SK-N-SH (cell line): Measurements from ENCODE around the gene ANKMY2. TPM values are rescaled to one million over a fixed set of nuclear protein-coding genes. Genes with fewer than 3 reads are reported as not detected.

Experiments used
- CTCF ChIA-PET: fragments of 300-600, 350-600 bp; formaldehyde crosslinking; extraction: SDS; loops from one replicate; lab custom pipeline; 2021; lab: Yijun Ruan, JAX
- POLR2A ChIA-PET: fragments of 350-600 bp; sonication (Branson Sonifier 250); formaldehyde crosslinking; extraction: SDS; loops from one replicate; lab custom pipeline; 2020; ENCODE audit warnings: antibody characterized with exemption, inconsistent platforms; lab: Yijun Ruan, JAX
- DNase-seq: peaks from one replicate; pipeline ENCODE4 v3.0.0; 2012
- H2AFZ ChIP-seq: fragments of 200-600 bp; sonication (generic); 2 replicates; pipeline ENCODE4 v1.8.1; 2016; ENCODE audit warnings: antibody characterized with exemption, mild to moderate bottlenecking, low read depth
- H3F3A ChIP-seq: fragments of 200-600 bp; sonication (generic); replicated peaks from 2 replicates; pipeline ENCODE3; 2016; ENCODE audit warnings: antibody characterized with exemption, mild to moderate bottlenecking; ENCODE audit not compliant: insufficient read depth
- H3K27ac ChIP-seq, 2 experiments: fragments of 200-500 bp in 1 of 2; fragments of 200-600 bp in 1 of 2; sonication (Bioruptor generic) in 1 of 2; sonication (generic), shearing (Covaris generic) in 1 of 2; 2 replicates each; pipeline versions ENCODE4 v1.5.1 to v1.6.1; 2014 to 2016; ENCODE audit warnings: low read depth in 2 of 2, inconsistent platforms in 1 of 2, low read length in 1 of 2, mild to moderate bottlenecking in 1 of 2, mixed read lengths in 1 of 2
- H3K27me3 ChIP-seq: fragments of 200-600 bp; sonication (generic), shearing (Covaris generic); 2 replicates; pipeline ENCODE4 v1.6.1; 2016; ENCODE audit warnings: mixed run types; ENCODE audit not compliant: insufficient read depth
- H3K36me3 ChIP-seq, 2 experiments: fragments of 200-500 bp in 1 of 2; fragments of 200-600 bp in 1 of 2; sonication (Bioruptor generic) in 1 of 2; sonication (generic) in 1 of 2; replicated peaks in 1 of 2; 2 replicates each; pipeline versions ENCODE3 to v1.5.1; 2014 to 2016; ENCODE audit warnings: low read length in 1 of 2, mild to moderate bottlenecking in 1 of 2; ENCODE audit not compliant: insufficient read depth in 2 of 2, control insufficient read depth in 1 of 2
- H3K4me1 ChIP-seq, 2 experiments: fragments of 200-500 bp in 1 of 2; fragments of 200-600 bp in 1 of 2; sonication (Bioruptor generic) in 1 of 2; sonication (generic), shearing (Covaris generic) in 1 of 2; 2 replicates each; pipeline versions ENCODE4 v1.5.1 to v1.6.1; 2014 to 2016; ENCODE audit warnings: low read depth in 1 of 2, low read length in 1 of 2, mixed run types in 1 of 2; ENCODE audit not compliant: insufficient read depth in 2 of 2, control insufficient read depth in 1 of 2
- H3K4me2 ChIP-seq: fragments of 200-600 bp; sonication (generic), shearing (Covaris generic); 2 replicates; pipeline ENCODE4 v1.6.1; 2017; ENCODE audit warnings: mixed run types
- H3K4me3 ChIP-seq, 2 experiments: fragments of 200-500 bp in 1 of 2; fragments of 200-600 bp in 1 of 2; sonication (Bioruptor generic) in 1 of 2; sonication (generic), shearing (Covaris generic) in 1 of 2; 2 replicates each; pipeline versions ENCODE4 v1.5.1 to v1.8.1; 2014 to 2016; ENCODE audit warnings: low read depth in 2 of 2, inconsistent platforms in 1 of 2, low read length in 1 of 2, mild to moderate bottlenecking in 1 of 2, mixed read lengths in 1 of 2, moderate library complexity in 1 of 2
- H3K79me2 ChIP-seq: fragments of 200-600 bp; sonication (generic); 2 replicates; pipeline ENCODE4 v1.8.1; 2017; ENCODE audit warnings: mild to moderate bottlenecking; ENCODE audit not compliant: insufficient read depth
- H3K9ac ChIP-seq: fragments of 200-600 bp; sonication (generic); 2 replicates; pipeline ENCODE4 v1.6.1; 2017; ENCODE audit warnings: mixed run types
- H3K9me2 ChIP-seq: fragments of 200-600 bp; sonication (generic); 2 replicates; pipeline ENCODE4 v1.6.1; 2017; ENCODE audit warnings: mixed run types
- H3K9me3 ChIP-seq: fragments of 200-600 bp; sonication (generic); 2 replicates; pipeline ENCODE4 v1.6.1; 2017; ENCODE audit warnings: mixed run types, mild to moderate bottlenecking, moderate library complexity
- H4K20me1 ChIP-seq: fragments of 200-600 bp; sonication (generic); 2 replicates; pipeline ENCODE4 v1.6.1; 2017; ENCODE audit warnings: mild to moderate bottlenecking, mixed run types; ENCODE audit not compliant: insufficient read depth
- CHD2 ChIP-seq: fragments of 150-350 bp; IDR thresholded peaks from 2 replicates; pipeline ENCODE4 v1.6.1; 2018; ENCODE audit warnings: low read length; ENCODE audit not compliant: partially characterized antibody
- FOSL2 ChIP-seq: IDR thresholded peaks from 2 replicates; pipeline ENCODE4 v1.4.0; 2012; ENCODE audit warnings: low read depth, mild to moderate bottlenecking, moderate library complexity, borderline replicate concordance
- FOXJ3 ChIP-seq: sonication (generic); formaldehyde crosslinking; IDR thresholded peaks from 2 replicates; pipeline ENCODE4 v1.5.1; 2020; ENCODE audit warnings: mild to moderate bottlenecking, missing genetic modification reagents
- JUND ChIP-seq: IDR thresholded peaks from 2 replicates; pipeline ENCODE4 v1.4.0; 2012
- MXI1 ChIP-seq: IDR thresholded peaks from 2 replicates; pipeline ENCODE4 v1.6.1; 2012; ENCODE audit warnings: mild to moderate bottlenecking, low read depth, low read length, improper control_type of control experiment
- NFIC ChIP-seq: IDR thresholded peaks from 2 replicates; pipeline ENCODE4 v1.4.0; 2012; ENCODE audit warnings: borderline replicate concordance
- POLR2AphosphoS5 ChIP-seq: IDR thresholded peaks from 2 replicates; pipeline ENCODE4 v1.6.1; 2012; ENCODE audit warnings: low read depth, low read length
- SIN3A ChIP-seq: IDR thresholded peaks from 2 replicates; pipeline ENCODE4 v1.6.1; 2012; ENCODE audit warnings: low read depth, mild to moderate bottlenecking, low read length, moderate library complexity, borderline replicate concordance
- SMC3 ChIP-seq: IDR thresholded peaks from 2 replicates; pipeline ENCODE4 v1.6.1; 2012; ENCODE audit warnings: low read depth, low read length, improper control_type of control experiment
- TEAD4 ChIP-seq: IDR thresholded peaks from 2 replicates; pipeline ENCODE4 v1.4.0; 2012; ENCODE audit warnings: mild to moderate bottlenecking, borderline replicate concordance; ENCODE audit not compliant: insufficient read depth
- YY1 ChIP-seq: IDR thresholded peaks from 2 replicates; pipeline ENCODE4 v1.4.0; 2012; ENCODE audit warnings: low read depth, mild to moderate bottlenecking
- WGBS: methylation state at CpG from one replicate; pipeline ENCODE4 v1.1.6; 2017; ENCODE audit warnings: low lambda C conversion rate; 5-methylcytosine and 5-hydroxymethylcytosine counted together
- polyA plus RNA-seq, 3 experiments: library from polyadenylated mRNA; depleted of rRNA; stranded (reverse); fragments of >200 nt; gene quantifications; 2 replicates each; pipeline ENCODE4 v1.2.3, GENCODE V29; 2012
- TF ChIP-seq, protein P1 (sequence below): IDR thresholded peaks from 2 replicates; pipeline ENCODE4 v1.4.0; 2012; ENCODE audit warnings: low read depth, borderline replicate concordance
- TF ChIP-seq, protein P2 (sequence below): fragments of 150-350 bp; IDR thresholded peaks from 2 replicates; pipeline ENCODE4 v1.6.1; 2017; ENCODE audit warnings: antibody characterized with exemption, low read length, low read depth, borderline replicate concordance
- TF ChIP-seq, protein P3 (sequence below): IDR thresholded peaks from 2 replicates; pipeline ENCODE4; 2012
- TF ChIP-seq, protein P4 (sequence below): IDR thresholded peaks from 2 replicates; pipeline ENCODE4 v1.4.0; 2012; ENCODE audit warnings: low read depth, borderline replicate concordance

Gene ANKMY2
- polyA plus RNA-seq, 1 of the 3 experiments (the other 2 are of a cell fraction) = 15.8 TPM

DNA sequence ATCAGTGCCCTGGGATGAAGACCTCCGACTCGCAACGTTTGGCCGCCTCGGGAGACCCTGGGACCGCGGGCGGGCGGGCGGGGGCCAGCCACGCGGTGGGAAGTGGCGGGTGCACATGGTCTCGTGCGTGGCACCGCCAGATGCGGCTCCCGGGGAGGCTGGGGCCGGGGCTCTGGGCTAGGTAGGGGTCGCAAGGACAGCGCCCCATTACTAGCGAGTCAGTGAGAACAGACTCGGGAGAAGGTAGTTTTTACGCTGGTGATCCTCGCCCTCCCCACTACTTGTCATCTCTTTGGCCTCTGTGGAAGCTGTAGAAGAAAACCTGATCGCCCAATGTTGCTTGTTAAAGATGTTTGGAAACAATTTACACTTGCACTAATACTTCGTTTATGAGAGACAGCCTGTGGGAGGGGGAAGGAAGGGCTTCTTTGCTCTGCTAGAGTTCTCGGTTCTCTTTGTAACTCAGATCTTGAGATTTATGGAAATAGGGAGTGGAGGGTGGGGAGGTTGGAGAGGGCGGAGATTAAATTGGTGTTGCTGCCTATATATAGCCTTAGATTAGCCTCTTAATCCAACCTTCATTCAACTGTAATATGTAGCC is 1.0 kb upstream of the ANKMY2 start:
- POLR2A ChIA-PET = interaction anchor here (0.6 to 1.9 kb wide), 4 partner anchors 8 to 563 kb away, joined by 3 to 4 read pairs (median 4); no protein-coding TSS in a partner anchor
- peaks cover 82% of the 10 kb centered on the region for H3K79me2 ChIP-seq
- WGBS = 3% methylated on average over 11 of the region's 29 CpGs
- no peaks in the 10 kb centered on the region for H3K9me3 ChIP-seq
- H3K9ac ChIP-seq = peak overlapping the region; percentile 80; the same call in 1 of the 2 replicates
- peak; percentile 25 for DNase-seq
- H3F3A ChIP-seq = peaks cover 13% of the 10 kb centered on the region
- H3K4me1 ChIP-seq = peaks cover 26 to 27% of the 10 kb centered on the region in 2 experiments
- CTCF ChIA-PET = interaction anchor here (0.8 to 1.3 kb wide), 4 partner anchors 10 to 82 kb away, joined by 3 to 5 read pairs (median 3); no protein-coding TSS in a partner anchor
- H3K36me3 ChIP-seq = peaks cover 3 to 8% of the 10 kb centered on the region in 2 experiments
- H2AFZ ChIP-seq = peak overlapping the region; percentile 63
- peak overlapping the region; percentile 84 to 100 for H3K4me3 ChIP-seq
- H4K20me1 ChIP-seq = peaks cover 34% of the 10 kb centered on the region; the same call in 1 of the 2 replicates
- peak overlapping the region; percentile 24 to 97; a peak in 3 of 4 replicates for H3K27ac ChIP-seq
- peak overlapping the region; percentile 94 for H3K4me2 ChIP-seq
- no peaks in the 10 kb centered on the region for H3K27me3 ChIP-seq
- TF ChIP-seq SIN3A (no peak; the same call in 1 of the 2 replicates), POLR2AphosphoS5 (no peak), NFIC (no peak), SMC3 (0 out of 2 replicates have a peak, but pooled peaks have one; percentile 1), CHD2 (no peak), MXI1 (peak; percentile 15; the same call in 1 of the 2 replicates)
- TF ChIP-seq, protein P1, sequence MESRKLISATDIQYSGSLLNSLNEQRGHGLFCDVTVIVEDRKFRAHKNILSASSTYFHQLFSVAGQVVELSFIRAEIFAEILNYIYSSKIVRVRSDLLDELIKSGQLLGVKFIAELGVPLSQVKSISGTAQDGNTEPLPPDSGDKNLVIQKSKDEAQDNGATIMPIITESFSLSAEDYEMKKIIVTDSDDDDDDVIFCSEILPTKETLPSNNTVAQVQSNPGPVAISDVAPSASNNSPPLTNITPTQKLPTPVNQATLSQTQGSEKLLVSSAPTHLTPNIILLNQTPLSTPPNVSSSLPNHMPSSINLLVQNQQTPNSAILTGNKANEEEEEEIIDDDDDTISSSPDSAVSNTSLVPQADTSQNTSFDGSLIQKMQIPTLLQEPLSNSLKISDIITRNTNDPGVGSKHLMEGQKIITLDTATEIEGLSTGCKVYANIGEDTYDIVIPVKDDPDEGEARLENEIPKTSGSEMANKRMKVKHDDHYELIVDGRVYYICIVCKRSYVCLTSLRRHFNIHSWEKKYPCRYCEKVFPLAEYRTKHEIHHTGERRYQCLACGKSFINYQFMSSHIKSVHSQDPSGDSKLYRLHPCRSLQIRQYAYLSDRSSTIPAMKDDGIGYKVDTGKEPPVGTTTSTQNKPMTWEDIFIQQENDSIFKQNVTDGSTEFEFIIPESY = no peak
- TF ChIP-seq, all 33 proteins: peak for 2
- no peaks in the 10 kb centered on the region for H3K9me2 ChIP-seq

DNA sequence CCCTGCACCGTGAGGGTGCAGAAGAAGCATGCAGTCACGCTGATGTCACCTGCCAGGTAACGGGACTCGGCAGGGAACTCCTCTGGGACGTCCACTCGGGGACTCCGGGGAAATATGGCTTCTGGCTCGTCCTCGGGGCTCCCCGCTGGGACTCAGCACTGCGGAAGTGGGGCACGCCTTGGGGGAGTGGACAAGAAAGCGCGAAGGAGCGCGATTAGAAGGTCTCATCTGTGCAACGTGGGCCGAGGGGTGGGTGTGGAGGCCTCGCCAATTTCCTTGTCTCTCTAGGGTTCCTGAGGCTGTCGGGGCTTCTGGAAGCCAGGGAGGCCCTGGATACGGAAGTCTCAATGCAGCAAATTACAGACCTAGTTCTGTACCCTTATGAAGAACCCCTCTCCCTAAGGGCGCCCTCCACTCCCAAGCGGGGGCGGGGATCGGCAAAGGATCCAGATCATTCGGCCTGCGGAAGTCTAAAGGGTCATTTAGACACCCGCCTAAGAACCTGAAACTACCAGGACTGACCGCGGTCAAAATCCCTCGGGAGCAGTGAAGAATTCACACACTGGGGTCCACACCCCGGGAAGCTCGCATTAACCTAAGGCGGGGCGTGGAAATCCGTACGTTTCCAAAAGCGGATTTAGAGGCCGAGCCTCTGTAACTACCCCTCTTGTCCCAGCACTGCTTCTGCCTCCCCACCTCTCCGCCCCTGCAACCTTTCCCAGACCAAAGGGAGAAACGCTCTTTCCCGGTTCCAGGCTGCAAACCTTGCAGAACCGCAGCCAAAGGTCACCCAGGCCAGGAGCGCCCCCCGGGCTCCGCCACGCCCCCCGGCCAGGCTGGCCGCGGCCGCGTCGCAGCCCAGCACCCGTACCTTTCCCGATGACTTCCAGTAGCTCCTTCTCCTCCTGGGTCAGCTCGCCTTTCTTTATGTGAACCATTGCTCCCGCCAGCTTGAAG is 640 bp downstream of the ANKMY2 start:
- peaks cover 3 to 14% of the 10 kb centered on the region in 2 experiments for H3K36me3 ChIP-seq
- H2AFZ ChIP-seq = peak overlapping the region; percentile 90
- peaks cover 79% of the 10 kb centered on the region for H3K79me2 ChIP-seq
- 1% methylated on average over 46 of the region's 57 CpGs for WGBS
- peaks cover 26 to 27% of the 10 kb centered on the region in 2 experiments for H3K4me1 ChIP-seq
- DNase-seq = peak; percentile 85
- ChIA-PET POLR2A (interaction anchor here (0.6 to 1.9 kb wide), 6 partner anchors 9 to 224 kb away, joined by 3 to 4 read pairs (median 3); no protein-coding TSS in a partner anchor), CTCF (interaction anchor here (0.6 to 1.5 kb wide), 5 partner anchors 23 to 98 kb away, joined by 3 to 5 read pairs (median 3); no protein-coding TSS in a partner anchor)
- peaks cover 13% of the 10 kb centered on the region for H3F3A ChIP-seq
- H3K9me2 ChIP-seq = no peaks in the 10 kb centered on the region
- no peaks in the 10 kb centered on the region for H3K9me3 ChIP-seq
- H3K4me2 ChIP-seq = peak overlapping the region; percentile 94
- H4K20me1 ChIP-seq = peaks cover 27% of the 10 kb centered on the region; the same call in 1 of the 2 replicates
- peak overlapping the region; percentile 87 to 97 for H3K27ac ChIP-seq
- H3K27me3 ChIP-seq = no peaks in the 10 kb centered on the region
- peak overlapping the region; percentile 84 to 100 for H3K4me3 ChIP-seq
- H3K9ac ChIP-seq = peak overlapping the region; percentile 80
- TF ChIP-seq FOSL2 (no peak), TEAD4 (no peak), SIN3A (peak; percentile 64; the same call in 1 of the 2 replicates), YY1 (peak; percentile 69; the same call in 1 of the 2 replicates), SMC3 (no peak), FOXJ3 (no peak), JUND (no peak)
- TF ChIP-seq, protein P2, sequence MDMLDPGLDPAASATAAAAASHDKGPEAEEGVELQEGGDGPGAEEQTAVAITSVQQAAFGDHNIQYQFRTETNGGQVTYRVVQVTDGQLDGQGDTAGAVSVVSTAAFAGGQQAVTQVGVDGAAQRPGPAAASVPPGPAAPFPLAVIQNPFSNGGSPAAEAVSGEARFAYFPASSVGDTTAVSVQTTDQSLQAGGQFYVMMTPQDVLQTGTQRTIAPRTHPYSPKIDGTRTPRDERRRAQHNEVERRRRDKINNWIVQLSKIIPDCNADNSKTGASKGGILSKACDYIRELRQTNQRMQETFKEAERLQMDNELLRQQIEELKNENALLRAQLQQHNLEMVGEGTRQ = no peak
- TF ChIP-seq, protein P3, sequence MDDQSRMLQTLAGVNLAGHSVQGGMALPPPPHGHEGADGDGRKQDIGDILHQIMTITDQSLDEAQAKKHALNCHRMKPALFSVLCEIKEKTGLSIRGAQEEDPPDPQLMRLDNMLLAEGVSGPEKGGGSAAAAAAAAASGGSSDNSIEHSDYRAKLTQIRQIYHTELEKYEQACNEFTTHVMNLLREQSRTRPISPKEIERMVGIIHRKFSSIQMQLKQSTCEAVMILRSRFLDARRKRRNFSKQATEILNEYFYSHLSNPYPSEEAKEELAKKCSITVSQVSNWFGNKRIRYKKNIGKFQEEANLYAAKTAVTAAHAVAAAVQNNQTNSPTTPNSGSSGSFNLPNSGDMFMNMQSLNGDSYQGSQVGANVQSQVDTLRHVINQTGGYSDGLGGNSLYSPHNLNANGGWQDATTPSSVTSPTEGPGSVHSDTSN = no peak
- TF ChIP-seq, protein P4, sequence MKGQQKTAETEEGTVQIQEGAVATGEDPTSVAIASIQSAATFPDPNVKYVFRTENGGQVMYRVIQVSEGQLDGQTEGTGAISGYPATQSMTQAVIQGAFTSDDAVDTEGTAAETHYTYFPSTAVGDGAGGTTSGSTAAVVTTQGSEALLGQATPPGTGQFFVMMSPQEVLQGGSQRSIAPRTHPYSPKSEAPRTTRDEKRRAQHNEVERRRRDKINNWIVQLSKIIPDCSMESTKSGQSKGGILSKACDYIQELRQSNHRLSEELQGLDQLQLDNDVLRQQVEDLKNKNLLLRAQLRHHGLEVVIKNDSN = no peak
